ENCODE data around the gene FKRP. TPM values are rescaled to one million over a fixed set of nuclear protein-coding genes. Genes with fewer than 3 reads are reported as not detected.

FKRP gene
- polyA plus RNA-seq, 1 donor (not counting 4 experiments of a cell fraction or from before 2014, with no cell fraction given): 6.1 TPM

DNA sequence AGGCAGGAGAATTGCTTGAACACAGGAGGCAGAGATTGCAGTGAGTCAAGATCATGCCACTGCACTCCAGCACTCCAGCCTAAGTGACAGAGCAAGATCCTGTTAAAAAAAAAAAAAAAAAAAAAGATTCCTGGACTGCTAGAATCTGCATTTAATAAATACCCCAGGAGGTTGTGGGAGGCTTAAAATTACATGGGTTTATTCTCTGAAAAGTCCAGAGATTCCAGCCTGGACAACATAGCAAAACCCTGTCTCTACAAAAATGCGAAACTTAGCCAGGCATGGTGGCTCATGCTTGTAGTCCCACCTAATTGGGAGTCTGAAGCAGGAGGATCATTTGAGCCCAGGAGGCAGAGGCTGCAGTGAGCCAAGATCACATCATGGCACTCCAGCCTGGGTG lies 52.0 kb downstream of the FKRP start:
- H3K27ac ChIP-seq (ENCODE audit: control insufficient read depth, insufficient read depth, low read length): no peak overlapping the region
- H3K4me3 ChIP-seq (ENCODE audit: control insufficient read depth in 2 of 3, extremely low read depth in 1 of 3, insufficient read depth in 2 of 3, low read depth in 1 of 3, low read length in 3 of 3): no peak overlapping the region
- FAIRE-seq (no peak), DNase-seq (ENCODE audit: low read depth, low spot score) (no peak)
- no peaks in the 10 kb centered on the region for H3K9me3 ChIP-seq (ENCODE audit: control insufficient read depth, low read depth, low read length)
- peaks cover 12% of the 10 kb centered on the region for H3K4me1 ChIP-seq (ENCODE audit: control insufficient read depth, extremely low read depth, insufficient read depth, low read length)
- no peaks in the 10 kb centered on the region for H3K36me3 ChIP-seq (ENCODE audit: control insufficient read depth in 2 of 2, extremely low read depth in 1 of 2, insufficient read depth in 2 of 2, low read length in 2 of 2)
- TF ChIP-seq, protein P1, sequence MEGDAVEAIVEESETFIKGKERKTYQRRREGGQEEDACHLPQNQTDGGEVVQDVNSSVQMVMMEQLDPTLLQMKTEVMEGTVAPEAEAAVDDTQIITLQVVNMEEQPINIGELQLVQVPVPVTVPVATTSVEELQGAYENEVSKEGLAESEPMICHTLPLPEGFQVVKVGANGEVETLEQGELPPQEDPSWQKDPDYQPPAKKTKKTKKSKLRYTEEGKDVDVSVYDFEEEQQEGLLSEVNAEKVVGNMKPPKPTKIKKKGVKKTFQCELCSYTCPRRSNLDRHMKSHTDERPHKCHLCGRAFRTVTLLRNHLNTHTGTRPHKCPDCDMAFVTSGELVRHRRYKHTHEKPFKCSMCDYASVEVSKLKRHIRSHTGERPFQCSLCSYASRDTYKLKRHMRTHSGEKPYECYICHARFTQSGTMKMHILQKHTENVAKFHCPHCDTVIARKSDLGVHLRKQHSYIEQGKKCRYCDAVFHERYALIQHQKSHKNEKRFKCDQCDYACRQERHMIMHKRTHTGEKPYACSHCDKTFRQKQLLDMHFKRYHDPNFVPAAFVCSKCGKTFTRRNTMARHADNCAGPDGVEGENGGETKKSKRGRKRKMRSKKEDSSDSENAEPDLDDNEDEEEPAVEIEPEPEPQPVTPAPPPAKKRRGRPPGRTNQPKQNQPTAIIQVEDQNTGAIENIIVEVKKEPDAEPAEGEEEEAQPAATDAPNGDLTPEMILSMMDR (optimal IDR thresholded peaks at IDR 0.05 in 1 of 3, IDR thresholded peaks at IDR 0.05 in 1 of 3, conservative IDR thresholded peaks at IDR 0.05 in 1 of 3; ENCODE audit: extremely low read depth in 1 of 3, insufficient read depth in 2 of 3, low read length in 3 of 3): no peak
- TF ChIP-seq EZH2 (IDR thresholded peaks at IDR 0.05; ENCODE audit: low read length): no peak
- H3K4me2 ChIP-seq (ENCODE audit: control insufficient read depth, extremely low read depth, insufficient read depth, low read depth, low read length): no peak overlapping the region
- H3K9me1 ChIP-seq (ENCODE audit: control insufficient read depth, extremely low read depth, insufficient read depth, low read length): no peaks in the 10 kb centered on the region
- H2AFZ ChIP-seq (ENCODE audit: control insufficient read depth, low read length): no peak overlapping the region
- dilution Hi-C loops (cut with MboI; ENCODE audit: extremely low pct_ligation_motif_present, low sequenced_read_pairs): no loop called here
- H3K9ac ChIP-seq (ENCODE audit: control insufficient read depth, extremely low read depth, insufficient read depth, low read length): no peak overlapping the region
- H3K27me3 ChIP-seq (ENCODE audit: control insufficient read depth, extremely low read depth, insufficient read depth, low read length): no peaks in the 10 kb centered on the region
- no peaks in the 10 kb centered on the region for H3K79me2 ChIP-seq (ENCODE audit: control insufficient read depth, insufficient read depth, low read length)
- H4K20me1 ChIP-seq (ENCODE audit: control insufficient read depth, extremely low read depth, insufficient read depth, low read length): no peaks in the 10 kb centered on the region

DNA sequence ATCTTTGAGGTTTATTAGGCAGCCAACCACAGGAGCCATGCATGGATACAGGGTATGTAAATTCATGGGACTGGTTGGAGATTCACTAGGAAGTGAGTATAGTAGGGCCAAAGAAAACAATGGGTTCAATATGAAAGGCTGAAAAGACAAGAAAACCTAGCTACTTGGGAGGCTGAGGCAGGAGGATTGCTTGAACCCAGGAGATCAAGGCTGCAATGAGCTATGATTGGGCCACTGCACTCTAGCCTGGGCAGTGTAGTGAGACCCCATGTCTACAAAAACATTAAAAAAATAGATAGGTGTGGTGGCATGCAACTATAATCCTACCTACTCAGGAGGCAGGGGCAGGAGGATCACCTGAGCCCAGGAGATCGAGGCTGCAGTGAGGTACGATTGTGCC lies 52.9 kb downstream of the FKRP start:
- no peak for FAIRE-seq

More for the DNA sequence above, 52.9 kb downstream of the FKRP start:
- no peaks in the 10 kb centered on the region for H3K79me2 ChIP-seq (ENCODE audit: control insufficient read depth, insufficient read depth, low read length)
- no peak overlapping the region for H2AFZ ChIP-seq (ENCODE audit: control insufficient read depth, low read length)
- H3K4me2 ChIP-seq (ENCODE audit: control insufficient read depth, extremely low read depth, insufficient read depth, low read depth, low read length): no peak overlapping the region
- peaks cover 4% of the 10 kb centered on the region for H3K4me1 ChIP-seq (ENCODE audit: control insufficient read depth, extremely low read depth, insufficient read depth, low read length)
- no peak overlapping the region for H3K27ac ChIP-seq (ENCODE audit: control insufficient read depth, insufficient read depth, low read length)
- no peaks in the 10 kb centered on the region for H3K36me3 ChIP-seq (ENCODE audit: control insufficient read depth in 2 of 2, extremely low read depth in 1 of 2, insufficient read depth in 2 of 2, low read length in 2 of 2)
- DNase-seq (ENCODE audit: low read depth, low spot score): no peak
- H3K9me3 ChIP-seq (ENCODE audit: control insufficient read depth, low read depth, low read length): no peaks in the 10 kb centered on the region
- TF ChIP-seq, protein P1 (optimal IDR thresholded peaks at IDR 0.05 in 1 of 3, IDR thresholded peaks at IDR 0.05 in 1 of 3, conservative IDR thresholded peaks at IDR 0.05 in 1 of 3; ENCODE audit: extremely low read depth in 1 of 3, insufficient read depth in 2 of 3, low read length in 3 of 3): no peak
- TF ChIP-seq EZH2 (IDR thresholded peaks at IDR 0.05; ENCODE audit: low read length): no peak
- dilution Hi-C loops (cut with MboI; ENCODE audit: extremely low pct_ligation_motif_present, low sequenced_read_pairs): no loop called here
- no peaks in the 10 kb centered on the region for H3K9me1 ChIP-seq (ENCODE audit: control insufficient read depth, extremely low read depth, insufficient read depth, low read length)
- H3K27me3 ChIP-seq (ENCODE audit: control insufficient read depth, extremely low read depth, insufficient read depth, low read length): no peaks in the 10 kb centered on the region
- no peak overlapping the region for H3K4me3 ChIP-seq (ENCODE audit: control insufficient read depth in 2 of 3, extremely low read depth in 1 of 3, insufficient read depth in 2 of 3, low read depth in 1 of 3, low read length in 3 of 3)
- no peak overlapping the region for H3K9ac ChIP-seq (ENCODE audit: control insufficient read depth, extremely low read depth, insufficient read depth, low read length)
- H4K20me1 ChIP-seq (ENCODE audit: control insufficient read depth, extremely low read depth, insufficient read depth, low read length): no peaks in the 10 kb centered on the region
